ENCODE data around the gene IZUMO4.

IZUMO4 gene

DNA sequence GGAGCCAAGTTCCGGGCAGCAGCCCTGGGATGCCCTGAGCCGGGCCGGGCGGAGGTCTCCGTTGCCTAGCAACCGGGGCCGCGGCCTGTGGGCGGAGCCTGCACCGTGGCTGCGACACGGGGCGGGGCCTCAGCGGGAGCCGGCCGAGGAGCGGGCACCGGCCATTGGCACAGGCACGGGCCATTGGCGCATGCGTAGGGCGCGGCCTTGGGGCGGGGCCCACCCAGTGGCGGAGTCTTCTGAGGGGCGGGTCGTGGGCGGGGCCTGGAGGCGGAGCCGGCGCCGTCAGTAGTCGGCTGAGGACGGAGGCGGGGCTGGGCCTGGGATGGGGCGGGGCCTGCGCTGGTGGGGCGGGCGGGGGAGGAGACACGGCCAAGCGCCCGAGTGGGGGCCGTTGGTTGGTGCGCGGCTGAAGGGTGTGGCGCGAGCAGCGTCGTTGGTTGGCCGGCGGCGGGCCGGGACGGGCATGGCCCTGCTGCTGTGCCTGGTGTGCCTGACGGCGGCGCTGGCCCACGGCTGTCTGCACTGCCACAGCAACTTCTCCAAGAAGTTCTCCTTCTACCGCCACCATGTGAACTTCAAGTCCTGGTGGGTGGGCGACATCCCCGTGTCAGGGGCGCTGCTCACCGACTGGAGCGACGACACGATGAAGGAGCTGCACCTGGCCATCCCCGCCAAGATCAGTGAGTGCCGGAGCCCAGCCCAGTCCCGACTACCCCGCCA, at the start of gene IZUMO4:
IZUMO4 (plus strand) TSS at position 436 of the 723 bp plus-strand sequence; CDS start at position 467, 31 bp downstream.
- DNase-seq = peak; percentile 99

- no peak for DNase-seq
Measured at GRCh38 chr19:2047076-2047448, 49.7 kb upstream of the IZUMO4 start.

- peak; percentile 49 for DNase-seq
Measured at GRCh38 chr19:2047449-2048103, 49.1 kb upstream of the IZUMO4 start.

DNA sequence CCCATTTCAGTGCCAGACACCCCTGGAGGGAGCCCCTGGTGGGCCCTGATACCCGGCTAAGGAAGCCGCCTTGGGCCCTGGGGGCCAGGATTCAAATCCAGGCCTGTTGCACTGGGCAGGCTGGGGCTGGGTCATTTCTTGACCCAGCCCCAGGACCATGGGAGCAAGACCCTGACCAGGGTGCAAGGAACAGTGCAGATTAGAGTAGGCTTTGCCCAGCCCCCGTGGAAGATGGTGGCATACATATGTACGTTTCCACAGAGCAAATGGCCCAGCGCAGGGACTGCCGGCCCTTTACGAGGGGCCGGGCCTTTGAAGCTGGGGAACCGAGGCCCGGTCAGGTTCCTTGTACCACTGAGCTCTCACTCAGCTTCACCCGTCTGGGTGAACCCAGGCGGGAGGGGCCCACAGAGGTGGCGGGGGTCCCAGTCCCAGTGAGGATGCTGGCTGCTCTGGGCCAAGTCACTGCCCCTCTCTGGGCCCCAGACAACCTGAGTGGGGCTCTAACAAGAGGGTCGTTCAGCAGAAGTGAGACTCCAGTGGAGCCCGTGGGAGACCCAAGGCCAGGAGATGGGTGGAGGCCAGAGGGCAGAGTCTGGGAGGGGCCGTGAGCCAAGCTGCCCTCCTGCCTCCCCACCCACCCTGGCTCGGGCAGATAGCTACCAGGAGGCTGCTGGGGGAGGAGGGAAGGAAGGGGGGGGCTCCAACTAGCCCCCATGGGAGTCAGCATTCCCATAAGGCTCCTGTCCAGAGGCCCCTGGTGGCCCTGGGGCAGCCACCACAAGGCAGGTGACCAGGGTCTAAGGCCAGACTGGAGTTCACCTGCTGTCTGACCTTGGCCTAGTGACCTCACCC, 48.4 kb upstream of the IZUMO4 start:
- DNase-seq = no peak

DNA sequence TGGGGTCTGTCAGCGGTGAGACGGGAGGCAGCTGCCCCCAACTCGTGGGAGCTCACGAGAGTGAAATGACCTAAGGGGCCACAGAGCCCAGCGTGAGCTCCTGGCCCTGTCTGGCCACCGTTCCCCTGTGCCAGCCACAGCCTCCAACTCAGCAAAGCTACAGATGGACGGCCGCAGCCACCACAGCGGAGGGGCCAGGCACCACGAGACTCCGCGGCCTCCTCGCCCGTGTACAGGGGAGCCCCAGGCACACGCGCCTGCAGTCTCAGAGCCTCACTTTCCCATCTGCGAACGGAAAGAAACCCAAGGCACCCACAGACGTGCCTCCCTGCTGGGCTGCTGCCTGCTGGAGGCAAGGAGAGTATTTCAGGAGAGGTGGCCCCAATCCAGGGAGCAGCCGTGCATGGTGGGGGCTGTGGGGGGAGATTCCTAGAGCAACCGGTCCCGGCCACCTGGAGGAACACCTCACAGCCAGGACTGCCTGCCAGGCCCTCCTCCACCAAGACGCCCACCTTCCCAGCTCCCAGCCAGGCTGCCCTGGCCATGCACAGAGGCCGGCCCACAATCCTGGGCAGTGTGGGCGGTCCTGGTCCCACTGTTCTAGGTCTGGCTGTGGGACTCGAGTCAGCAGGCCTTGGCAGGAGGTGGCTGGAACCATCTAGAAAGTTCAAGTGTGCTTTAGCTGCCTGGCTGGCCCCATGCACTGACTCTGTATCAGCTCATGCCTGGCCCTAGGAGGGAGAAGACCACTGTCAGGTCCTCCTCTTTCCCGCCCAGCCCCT, 47.6 kb upstream of the IZUMO4 start:
- DNase-seq = no peak

GRCh38 chr19:2049741-2050348, 46.9 kb upstream of the IZUMO4 start:
- DNase-seq = no peak

DNA sequence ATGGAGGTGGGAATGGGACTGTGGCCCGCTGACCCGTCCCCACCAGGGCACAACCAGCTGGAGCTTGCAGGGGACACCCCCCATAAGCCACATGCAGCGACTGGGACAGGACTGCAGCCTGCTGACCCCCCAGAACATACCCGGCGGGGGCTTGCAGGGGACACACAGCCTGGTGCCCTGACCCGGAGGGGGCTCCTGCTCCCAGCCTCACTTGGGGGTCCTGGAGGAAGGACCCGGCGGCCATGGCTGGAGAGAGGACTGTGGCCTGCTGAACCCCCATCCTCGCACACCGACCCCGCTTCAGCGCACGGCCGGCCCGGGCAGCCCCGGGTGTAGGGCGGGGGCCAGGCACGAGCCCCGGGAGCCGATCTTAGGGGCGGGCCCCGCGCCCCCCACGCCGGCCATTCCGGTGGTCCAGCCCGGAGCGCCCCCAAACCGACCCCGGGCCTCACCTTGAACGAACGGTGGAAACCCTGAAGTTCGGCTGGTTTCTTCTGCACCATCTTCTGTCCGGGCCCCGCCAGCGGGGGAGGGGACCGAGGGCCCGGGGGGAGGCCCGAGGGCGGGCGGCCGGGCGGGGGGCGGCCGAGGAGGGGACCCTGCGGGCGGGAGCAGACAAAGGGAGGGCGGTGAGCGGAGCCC, 46.2 kb upstream of the IZUMO4 start:
- no peak for DNase-seq

DNA sequence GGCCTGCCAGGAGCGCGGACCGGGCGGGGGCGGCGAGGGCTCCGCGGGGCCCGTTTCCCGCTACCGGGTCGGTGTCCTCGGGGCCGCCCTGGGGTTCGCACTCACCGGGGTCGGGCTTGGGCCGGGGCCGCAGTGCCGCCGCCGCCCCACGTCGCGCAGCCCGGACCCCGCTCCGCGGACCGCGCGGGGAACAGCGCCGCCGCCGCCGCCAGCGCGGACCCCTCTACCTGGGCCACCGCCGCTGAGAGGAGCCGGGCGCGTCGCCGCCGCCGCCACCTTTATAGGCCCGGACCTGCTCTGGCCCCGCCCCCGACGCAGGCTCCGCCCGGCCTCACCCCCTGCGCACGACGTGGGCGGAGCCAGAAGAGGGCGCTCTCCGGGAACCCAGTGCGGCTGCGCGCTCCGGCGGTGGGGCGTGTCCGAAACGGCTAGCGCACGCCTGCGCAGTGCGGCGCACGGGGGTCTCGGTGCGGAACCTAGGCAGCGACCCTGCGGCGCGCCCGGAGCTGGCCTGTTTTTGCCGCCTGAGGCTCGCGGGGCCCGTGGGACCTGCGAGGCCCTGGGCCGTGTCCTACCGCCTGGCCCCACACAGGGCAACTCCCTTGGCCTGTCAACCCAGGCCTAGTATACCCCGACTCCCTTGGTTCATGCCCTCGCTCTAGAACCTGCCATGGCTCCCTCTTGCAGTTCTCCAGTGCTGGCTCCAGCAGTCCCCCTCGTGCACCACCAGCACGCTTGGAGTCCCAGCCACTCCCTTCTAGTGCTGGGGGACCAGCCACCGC, 45.5 kb upstream of the IZUMO4 start, which contains the start of gene MKNK2:
MKNK2 (minus strand) TSS at position 254 of the 782 bp plus-strand sequence. CDS start 393 bp downstream, outside the sequence.
- peak; percentile 90 for DNase-seq

DNA sequence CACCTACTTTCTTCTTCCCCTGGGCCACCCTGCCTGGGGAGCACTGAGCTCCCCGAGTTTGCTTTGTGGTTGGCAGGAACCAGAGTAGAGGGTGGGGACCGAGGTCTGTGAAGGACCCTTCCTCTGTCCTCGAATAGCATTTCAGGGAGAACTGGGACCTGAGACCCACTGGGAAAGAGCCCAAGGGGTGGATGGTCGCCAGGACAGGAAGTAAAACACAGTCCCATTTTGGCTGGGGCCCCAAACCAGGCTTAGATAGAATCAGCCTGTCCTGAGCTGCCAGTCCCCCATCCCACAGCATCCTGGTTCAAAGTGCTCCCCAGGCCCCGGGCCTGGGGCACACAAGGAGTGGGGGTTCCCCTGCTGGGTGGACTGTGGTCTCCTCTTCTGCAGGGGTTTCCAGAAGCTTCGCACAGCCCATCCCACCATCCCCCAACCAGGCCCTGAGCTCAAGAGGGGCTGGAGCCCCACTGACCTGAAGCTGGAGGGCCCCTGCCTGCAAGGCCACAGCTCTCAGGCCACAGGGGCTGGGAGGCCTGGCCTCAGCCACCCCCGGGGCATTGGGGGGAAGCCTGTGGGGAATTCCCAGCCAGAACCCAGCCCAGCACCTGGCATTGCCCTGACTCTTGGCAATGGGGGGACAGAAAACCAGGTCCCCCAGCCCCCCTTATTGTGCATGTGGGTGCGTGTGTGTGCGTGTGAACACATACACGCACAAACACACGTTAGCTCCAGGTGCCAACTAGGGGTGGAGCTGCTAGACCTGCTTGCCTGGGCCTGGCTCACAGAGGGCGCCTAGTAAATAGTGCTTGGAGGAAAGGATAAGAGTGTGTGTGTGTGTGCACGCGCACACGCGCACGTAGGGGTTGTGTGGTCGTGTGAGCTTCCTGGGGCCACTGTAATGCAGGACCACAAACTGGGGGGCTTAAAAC, 44.7 kb upstream of the IZUMO4 start:
- DNase-seq = no peak

DNA sequence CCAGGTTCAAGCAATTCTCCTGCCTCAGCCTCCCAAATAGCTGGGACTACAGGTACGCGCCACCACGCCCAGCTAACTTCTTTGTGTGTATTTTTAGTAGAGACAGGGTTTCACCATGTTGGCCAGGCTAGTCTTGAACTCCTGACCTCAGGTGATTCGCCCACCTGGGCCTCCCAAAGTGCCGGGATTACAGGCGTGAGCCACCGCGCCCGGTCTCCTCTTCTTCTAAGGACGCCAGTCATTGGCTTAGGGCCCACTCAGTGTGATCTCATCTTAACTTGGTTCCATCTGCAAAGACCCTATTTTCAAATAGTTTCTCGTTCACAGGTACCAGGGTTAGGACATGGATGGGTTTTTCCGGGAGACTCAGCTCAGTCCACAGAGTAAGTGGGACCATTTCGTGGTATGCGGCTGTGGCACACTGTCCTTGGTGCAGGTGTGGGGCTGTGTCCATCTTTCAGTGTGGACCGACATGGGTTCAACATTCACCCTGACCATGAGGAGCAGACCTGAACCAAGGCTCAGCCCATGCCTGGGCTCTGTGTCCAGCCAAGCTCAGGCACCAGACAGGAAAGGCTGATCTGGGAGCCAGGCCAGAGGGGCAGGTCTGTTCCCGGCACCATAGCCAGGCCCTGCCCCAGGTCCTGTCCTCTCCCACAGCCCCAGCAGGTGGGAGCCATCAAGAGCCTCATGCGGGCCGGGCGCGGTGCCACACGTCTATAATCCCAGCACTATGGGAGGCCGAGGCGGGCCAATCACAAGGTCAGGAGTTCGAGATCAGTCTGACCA, 42.9 kb upstream of the IZUMO4 start:
- DNase-seq = no peak

- DNase-seq = no peak
Measured at GRCh38 chr19:2054763-2055162, 42.0 kb upstream of the IZUMO4 start.

DNA sequence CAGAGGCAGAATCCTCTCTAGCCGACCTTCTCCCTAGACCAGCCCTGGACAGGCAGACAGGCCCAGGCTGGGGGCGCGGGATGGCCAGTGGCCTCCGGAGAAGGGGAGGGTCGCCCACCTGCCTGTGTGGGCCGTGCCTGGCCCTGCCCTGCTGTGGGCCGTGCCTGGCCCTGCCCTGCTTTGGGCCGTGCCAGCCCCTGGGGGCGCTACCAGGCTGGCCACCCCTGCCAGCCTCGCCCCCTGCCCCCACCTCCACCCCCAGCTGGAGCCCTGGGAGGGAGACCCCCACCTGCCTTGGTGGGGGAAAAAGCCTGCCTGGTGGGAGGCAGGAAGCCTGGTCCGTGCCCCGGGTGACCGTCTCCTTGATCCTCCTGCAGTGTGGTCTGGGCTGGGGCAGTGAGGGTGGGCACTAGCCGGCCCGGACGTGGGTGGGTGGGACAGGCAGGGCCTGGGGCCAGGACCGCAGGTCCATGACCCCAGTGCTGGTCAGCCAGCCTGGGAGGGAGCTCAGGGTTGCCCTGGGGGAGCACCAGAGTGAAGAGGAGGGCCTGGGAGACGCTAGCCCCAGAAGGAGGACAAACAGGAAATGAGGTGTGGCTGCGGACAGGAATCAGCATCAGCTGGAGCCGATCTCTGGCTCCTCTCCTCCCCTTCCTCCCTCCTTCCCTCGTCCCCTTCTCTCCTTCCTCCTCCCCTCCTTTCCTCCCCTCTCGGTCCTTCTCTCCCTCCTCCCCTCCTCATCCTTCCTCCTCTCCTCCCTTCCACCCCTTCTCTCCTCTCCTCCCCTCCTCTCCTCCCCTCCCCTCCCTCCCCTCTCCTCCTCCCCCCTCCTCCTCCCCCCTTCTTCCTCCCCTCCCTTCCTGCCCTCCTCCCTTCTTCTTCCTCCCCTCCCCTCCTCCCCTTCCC, 40.5 kb upstream of the IZUMO4 start:
- no peak for DNase-seq

DNA sequence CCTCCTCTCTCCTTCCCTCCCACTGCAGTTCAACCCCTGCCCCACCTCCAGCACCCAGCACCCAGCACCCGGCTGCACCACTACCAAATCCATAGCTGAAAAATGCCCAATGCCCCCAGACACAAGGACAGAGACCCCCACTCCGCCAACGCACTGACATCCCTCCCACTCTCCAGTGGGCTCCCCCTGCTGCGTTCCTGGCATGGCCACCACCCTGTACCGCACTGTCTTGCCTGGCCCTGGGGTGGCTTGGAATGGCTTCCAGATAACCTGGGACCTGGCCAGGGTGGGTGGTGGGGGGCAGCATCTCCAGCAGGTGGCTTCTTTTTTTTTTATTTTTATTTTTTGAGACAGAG, 39.9 kb upstream of the IZUMO4 start:
- DNase-seq = no peak

- no peak for DNase-seq
Measured at GRCh38 chr19:2057484-2058469, 38.9 kb upstream of the IZUMO4 start.

GRCh38 chr19:2058570-2059421, 37.9 kb upstream of the IZUMO4 start:
- no peak for DNase-seq

All from T1000 (cell line).